Heart left ventricle (tissue), 13 donors: Measurements from ENCODE around the gene TRIM71.
"Not testable (repeated sequence)": the region's sequence is repeated elsewhere in the genome, so short reads cannot be mapped to it uniquely, and the experiment has no call there.

Source experiments
- POLR2A ChIP-seq, 2 donors: fragments of 450-650 bp; IDR thresholded peaks; one replicate each; pipeline ENCODE4 v1.6.1; 2017; ENCODE audit warnings: antibody characterized with exemption in 2 of 2, mild to moderate bottlenecking in 2 of 2, moderate library complexity in 2 of 2
- TF ChIP-seq, protein P1 (sequence below), 12 donors: fragments of 200-600 bp; sonication (generic) in 4 of 12; IDR thresholded peaks; one replicate each; pipeline versions ENCODE4 v1.5.0 to v1.8.0; 2018 to 2022; ENCODE audit warnings: antibody characterized with exemption in 12 of 12, mild to moderate bottlenecking in 5 of 12
- donor health status: ischemic (EF 13 %, LVEDD 7.1; RV severe dilation, severe dysfunction).
- donor health status: DM: no; HTN: yes; CAD: no.
- donor health status: DM: no; HTN: no; CAD: no.
- donor health status: ischemic (EF 25% LVEDD 6.9; RV normal size, moderate dysfunction).
- donor health status: ischemic (EF 25% LVEDD 5.7; RV mildly dilated, moderate dysfunction).
- donor health status: ischemic (EF 35%, LVEDD 5.7; RV mildly dilated, moderate dysfunction).
- donor health status: nonischemic (EF 11% LVEDD 7.7; RV severe dilation, severe dysfunction).
- donor health status: DM: yes; HTN: yes; CAD: no.
- donor health status: PGD.
- donor health status: ischemic (EF 29% LVEDD 5.4; RV normal size, mild dysfunction).
- donor health status: nonischemic (EF 23%, LVEDD 6.1; RV moderate dilation, normal function).

DNA sequence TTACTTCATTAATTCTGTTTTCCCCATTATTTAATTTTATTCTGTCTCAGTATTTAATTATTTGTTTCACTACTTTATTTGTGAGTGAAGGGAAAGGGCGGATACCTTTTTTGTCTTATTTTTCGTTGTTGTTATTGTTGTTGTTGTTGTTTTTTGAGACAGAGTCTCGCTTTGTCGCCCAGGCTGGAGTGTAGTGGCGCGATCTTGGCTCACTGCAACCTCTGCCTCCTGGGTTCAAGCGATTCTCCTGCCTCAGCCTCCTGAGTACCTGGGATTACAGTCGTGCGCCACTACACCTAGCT lies 35.9 kb upstream of the TRIM71 start:
- TF ChIP-seq, protein P1, sequence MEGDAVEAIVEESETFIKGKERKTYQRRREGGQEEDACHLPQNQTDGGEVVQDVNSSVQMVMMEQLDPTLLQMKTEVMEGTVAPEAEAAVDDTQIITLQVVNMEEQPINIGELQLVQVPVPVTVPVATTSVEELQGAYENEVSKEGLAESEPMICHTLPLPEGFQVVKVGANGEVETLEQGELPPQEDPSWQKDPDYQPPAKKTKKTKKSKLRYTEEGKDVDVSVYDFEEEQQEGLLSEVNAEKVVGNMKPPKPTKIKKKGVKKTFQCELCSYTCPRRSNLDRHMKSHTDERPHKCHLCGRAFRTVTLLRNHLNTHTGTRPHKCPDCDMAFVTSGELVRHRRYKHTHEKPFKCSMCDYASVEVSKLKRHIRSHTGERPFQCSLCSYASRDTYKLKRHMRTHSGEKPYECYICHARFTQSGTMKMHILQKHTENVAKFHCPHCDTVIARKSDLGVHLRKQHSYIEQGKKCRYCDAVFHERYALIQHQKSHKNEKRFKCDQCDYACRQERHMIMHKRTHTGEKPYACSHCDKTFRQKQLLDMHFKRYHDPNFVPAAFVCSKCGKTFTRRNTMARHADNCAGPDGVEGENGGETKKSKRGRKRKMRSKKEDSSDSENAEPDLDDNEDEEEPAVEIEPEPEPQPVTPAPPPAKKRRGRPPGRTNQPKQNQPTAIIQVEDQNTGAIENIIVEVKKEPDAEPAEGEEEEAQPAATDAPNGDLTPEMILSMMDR (IDR thresholded peaks at IDR 0.05) = not testable (repeated sequence)
- not testable (repeated sequence) for TF ChIP-seq POLR2A (IDR thresholded peaks at IDR 0.05)
